Measurements from ENCODE around the gene APOC4. TPM values are rescaled to one million over a fixed set of nuclear protein-coding genes. Genes with fewer than 3 reads are reported as not detected.

Gene APOC4
- total and polyA plus RNA-seq, 2 donors (not counting 1 experiment from before 2014, with no cell fraction given): not detected

GRCh38 chr19:44968118-44968517 is 26.1 kb downstream of the APOC4 start:
- Histone ChIP-seq H2AFZ (ENCODE audit: insufficient read depth, low read depth, low read length, poor library complexity, severe bottlenecking) (no peak overlapping the region), H4K20me1 (ENCODE audit: control insufficient read depth, insufficient read depth, low read length, poor library complexity, severe bottlenecking) (peaks cover 30% of the 10 kb centered on the region), H3K9me3 (ENCODE audit: control extremely low read depth in 1 of 3, control insufficient read depth in 2 of 3, insufficient read depth in 1 of 3, low read length in 2 of 3) (no peaks in the 10 kb centered on the region), H3K27ac (ENCODE audit: low read length in 2 of 2) (no peak overlapping the region), H3K4me3 (ENCODE audit: control extremely low read depth in 1 of 5, extremely low read depth in 1 of 5, insufficient read depth in 1 of 5, low read depth in 2 of 5, low read length in 4 of 5) (no peak overlapping the region), H3K9ac (ENCODE audit: low read length) (no peak overlapping the region), H3K79me2 (ENCODE audit: control insufficient read depth, insufficient read depth, low read length) (peaks cover 59% of the 10 kb centered on the region), H3K4me2 (replicated peaks; ENCODE audit: low read depth, low read length, poor library complexity, severe bottlenecking) (no peak overlapping the region), H3K4me1 (ENCODE audit: control insufficient read depth in 2 of 2, insufficient read depth in 2 of 2, low read length in 2 of 2) (peaks cover under 1 to 4% of the 10 kb centered on the region in 2 donors), H3K36me3 (replicated peaks in 1 of 2; ENCODE audit: control extremely low read depth in 1 of 2, control insufficient read depth in 1 of 2, extremely low read depth in 1 of 2, insufficient read depth in 2 of 2, low read length in 1 of 2) (peaks cover 6 to 44% of the 10 kb centered on the region in 2 experiments), H3K27me3 (replicated peaks in 1 of 4; ENCODE audit: control extremely low read depth in 1 of 4, control insufficient read depth in 3 of 4, insufficient read depth in 4 of 4, low read length in 3 of 4) (no peaks in the 10 kb centered on the region)
- CTCF ChIA-PET: interaction anchor here (1.5 kb wide), 1 partner anchor 16 kb away, joined by 5 read pairs; no protein-coding TSS in a partner anchor
- POLR2A ChIA-PET: no interaction called here
- H3K27me3 Mint-ChIP-seq: no peaks in the 10 kb centered on the region
- intact Hi-C loops (cut with micrococcal nuclease): no loop called here
- DNase-seq: no peak
- no peak overlapping the region for H3K4me3 Mint-ChIP-seq
- ATAC-seq (ENCODE audit: low read depth): no peak
- no peak for TF ChIP-seq EZH2 (IDR thresholded peaks at IDR 0.05; ENCODE audit: borderline replicate concordance, insufficient read depth, low read depth, low read length, poor library complexity, severe bottlenecking)
- H3K27ac Mint-ChIP-seq: no peak overlapping the region
- no peaks in the 10 kb centered on the region for H3K9me3 Mint-ChIP-seq (ENCODE audit: insufficient read depth)
- WGBS (ENCODE audit: insufficient coverage): 91% methylated on average over 2 of the region's 5 CpGs
- H3K4me1 Mint-ChIP-seq: no peaks in the 10 kb centered on the region

GRCh38 chr19:44968670-44969069 is 26.6 kb downstream of the APOC4 start:
- no peaks in the 10 kb centered on the region for H3K27me3 Mint-ChIP-seq
- Histone ChIP-seq H3K9ac (ENCODE audit: low read length) (no peak overlapping the region), H2AFZ (ENCODE audit: insufficient read depth, low read depth, low read length, poor library complexity, severe bottlenecking) (no peak overlapping the region), H3K27me3 (replicated peaks in 1 of 4; ENCODE audit: control extremely low read depth in 1 of 4, control insufficient read depth in 3 of 4, insufficient read depth in 4 of 4, low read length in 3 of 4) (no peaks in the 10 kb centered on the region), H3K9me3 (ENCODE audit: control extremely low read depth in 1 of 3, control insufficient read depth in 2 of 3, insufficient read depth in 1 of 3, low read length in 2 of 3) (no peaks in the 10 kb centered on the region), H3K4me2 (replicated peaks; ENCODE audit: low read depth, low read length, poor library complexity, severe bottlenecking) (no peak overlapping the region), H3K27ac (ENCODE audit: low read length in 2 of 2) (no peak overlapping the region), H3K4me3 (ENCODE audit: control extremely low read depth in 1 of 5, extremely low read depth in 1 of 5, insufficient read depth in 1 of 5, low read depth in 2 of 5, low read length in 4 of 5) (no peak overlapping the region), H3K79me2 (ENCODE audit: control insufficient read depth, insufficient read depth, low read length) (peaks cover 62% of the 10 kb centered on the region), H3K36me3 (replicated peaks in 1 of 2; ENCODE audit: control extremely low read depth in 1 of 2, control insufficient read depth in 1 of 2, extremely low read depth in 1 of 2, insufficient read depth in 2 of 2, low read length in 1 of 2) (peaks cover 6 to 49% of the 10 kb centered on the region in 2 experiments), H3K4me1 (ENCODE audit: control insufficient read depth in 2 of 2, insufficient read depth in 2 of 2, low read length in 2 of 2) (peaks cover 4 to 9% of the 10 kb centered on the region in 2 donors), H4K20me1 (ENCODE audit: control insufficient read depth, insufficient read depth, low read length, poor library complexity, severe bottlenecking) (peaks cover 30% of the 10 kb centered on the region)
- DNase-seq (no peak), ATAC-seq (ENCODE audit: low read depth) (no peak)
- 95% methylated on average over 4 of the region's 4 CpGs for WGBS (ENCODE audit: insufficient coverage)
- no peak for TF ChIP-seq EZH2 (IDR thresholded peaks at IDR 0.05; ENCODE audit: borderline replicate concordance, insufficient read depth, low read depth, low read length, poor library complexity, severe bottlenecking)
- TF ChIP-seq, protein P1, sequence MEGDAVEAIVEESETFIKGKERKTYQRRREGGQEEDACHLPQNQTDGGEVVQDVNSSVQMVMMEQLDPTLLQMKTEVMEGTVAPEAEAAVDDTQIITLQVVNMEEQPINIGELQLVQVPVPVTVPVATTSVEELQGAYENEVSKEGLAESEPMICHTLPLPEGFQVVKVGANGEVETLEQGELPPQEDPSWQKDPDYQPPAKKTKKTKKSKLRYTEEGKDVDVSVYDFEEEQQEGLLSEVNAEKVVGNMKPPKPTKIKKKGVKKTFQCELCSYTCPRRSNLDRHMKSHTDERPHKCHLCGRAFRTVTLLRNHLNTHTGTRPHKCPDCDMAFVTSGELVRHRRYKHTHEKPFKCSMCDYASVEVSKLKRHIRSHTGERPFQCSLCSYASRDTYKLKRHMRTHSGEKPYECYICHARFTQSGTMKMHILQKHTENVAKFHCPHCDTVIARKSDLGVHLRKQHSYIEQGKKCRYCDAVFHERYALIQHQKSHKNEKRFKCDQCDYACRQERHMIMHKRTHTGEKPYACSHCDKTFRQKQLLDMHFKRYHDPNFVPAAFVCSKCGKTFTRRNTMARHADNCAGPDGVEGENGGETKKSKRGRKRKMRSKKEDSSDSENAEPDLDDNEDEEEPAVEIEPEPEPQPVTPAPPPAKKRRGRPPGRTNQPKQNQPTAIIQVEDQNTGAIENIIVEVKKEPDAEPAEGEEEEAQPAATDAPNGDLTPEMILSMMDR (IDR thresholded peaks at IDR 0.05): no peak
- peaks cover 3% of the 10 kb centered on the region for H3K4me1 Mint-ChIP-seq
- ChIA-PET POLR2A (no interaction called here), CTCF (no interaction called here)
- H3K4me3 Mint-ChIP-seq: no peak overlapping the region
- H3K9me3 Mint-ChIP-seq (ENCODE audit: insufficient read depth): no peaks in the 10 kb centered on the region
- intact Hi-C loops (cut with micrococcal nuclease): no loop called here
- H3K27ac Mint-ChIP-seq: no peak overlapping the region

Data from B cell (primary cell).